OCI-LY1 (cell line): ENCODE results near the gene COL8A1.

Experiments used
- EZH2 ChIP-seq: fragments of 200-600 bp; sonication (generic), shearing (Covaris generic); IDR thresholded peaks from 2 replicates; pipeline ENCODE4 v1.8.0; 2017; ENCODE audit warnings: borderline replicate concordance, mixed run types, mild to moderate bottlenecking, antibody characterized with exemption, low read length, moderate library complexity, mixed read lengths
- TF ChIP-seq, protein P1 (sequence below): fragments of 200-600 bp; sonication (generic), shearing (Covaris generic); IDR thresholded peaks from 2 replicates; pipeline ENCODE4 v1.5.1; 2017; ENCODE audit warnings: mild to moderate bottlenecking, antibody characterized with exemption, low read length, moderate library complexity, mixed read lengths

DNA sequence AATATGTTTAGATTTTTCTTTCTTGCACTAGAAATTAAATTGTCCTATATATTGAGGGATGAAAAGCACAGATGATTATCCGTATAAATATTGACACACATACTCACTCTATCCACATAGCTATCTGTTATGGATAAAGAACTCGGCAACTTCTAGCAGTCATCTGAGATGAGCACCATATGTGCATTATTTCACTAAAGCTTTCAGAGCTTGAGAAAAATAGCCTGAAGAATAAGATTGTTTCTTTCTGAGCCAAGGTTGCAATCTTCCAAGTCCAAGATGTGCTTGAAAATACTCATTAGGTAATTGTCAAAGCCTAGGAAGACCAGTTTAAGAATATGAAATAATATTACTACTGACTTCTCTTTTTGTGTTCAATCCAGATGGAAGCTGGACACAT lies 40.5 kb downstream of the COL8A1 start:
- TF ChIP-seq, protein P1, sequence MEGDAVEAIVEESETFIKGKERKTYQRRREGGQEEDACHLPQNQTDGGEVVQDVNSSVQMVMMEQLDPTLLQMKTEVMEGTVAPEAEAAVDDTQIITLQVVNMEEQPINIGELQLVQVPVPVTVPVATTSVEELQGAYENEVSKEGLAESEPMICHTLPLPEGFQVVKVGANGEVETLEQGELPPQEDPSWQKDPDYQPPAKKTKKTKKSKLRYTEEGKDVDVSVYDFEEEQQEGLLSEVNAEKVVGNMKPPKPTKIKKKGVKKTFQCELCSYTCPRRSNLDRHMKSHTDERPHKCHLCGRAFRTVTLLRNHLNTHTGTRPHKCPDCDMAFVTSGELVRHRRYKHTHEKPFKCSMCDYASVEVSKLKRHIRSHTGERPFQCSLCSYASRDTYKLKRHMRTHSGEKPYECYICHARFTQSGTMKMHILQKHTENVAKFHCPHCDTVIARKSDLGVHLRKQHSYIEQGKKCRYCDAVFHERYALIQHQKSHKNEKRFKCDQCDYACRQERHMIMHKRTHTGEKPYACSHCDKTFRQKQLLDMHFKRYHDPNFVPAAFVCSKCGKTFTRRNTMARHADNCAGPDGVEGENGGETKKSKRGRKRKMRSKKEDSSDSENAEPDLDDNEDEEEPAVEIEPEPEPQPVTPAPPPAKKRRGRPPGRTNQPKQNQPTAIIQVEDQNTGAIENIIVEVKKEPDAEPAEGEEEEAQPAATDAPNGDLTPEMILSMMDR: no peak
- TF ChIP-seq EZH2: no peak
